HCT116 (cell line): ENCODE data around the gene SLAIN1. TPM values are rescaled to one million over a fixed set of nuclear protein-coding genes. Genes with fewer than 3 reads are reported as not detected.

ENCODE experiments used
- ATAC-seq: fragments of 200-7000 bp; cut with Tn5 transposase; 2 replicates; pipeline ENCODE4 v1.9.1; 2020; ENCODE audit warnings: mild to moderate bottlenecking, moderate library complexity
- BruUV-seq: library from RNA; stranded (reverse); fragments of 400-500 nt; replicated peaks from 2 replicates; lab custom pipeline; 2021; lab: Mats Ljungman, UMichigan
- CTCF ChIA-PET: fragments of 300-600 bp; sonication (Branson Sonifier 250); formaldehyde crosslinking; loops from one replicate; lab custom pipeline; 2021; ENCODE audit warnings: antibody characterized with exemption; lab: Charles Lee
- POLR2A ChIA-PET: fragments of 300-600, 350-600 bp; sonication (Branson Sonifier 250); formaldehyde crosslinking; loops from one replicate; lab custom pipeline; 2021; ENCODE audit warnings: antibody characterized with exemption; lab: Charles Lee
- RAD21 ChIA-PET, 2 experiments: fragments of 300-600 bp; sonication (Branson Sonifier 250); formaldehyde crosslinking; loops; one replicate each; lab custom pipeline; 2023; ENCODE audit warnings: low total read pairs in 2 of 2; ENCODE audit not compliant: uncharacterized antibody in 2 of 2, unreplicated experiment in 2 of 2, low non-redundant PET in 1 of 2; lab: Charles Lee
- DNase-seq: peaks from one replicate; pipeline ENCODE4 v3.0.0-alpha.2; 2010; ENCODE audit warnings: low read depth, low spot score
- H2AFZ ChIP-seq: fragments of 200-600 bp; shearing (Covaris generic), sonication (generic); 2 replicates; pipeline ENCODE4 v1.6.1; 2017; ENCODE audit warnings: low read depth, mixed run types, mixed read lengths, antibody characterized with exemption, low read length; ENCODE audit not compliant: poor library complexity, severe bottlenecking
- H3K27ac ChIP-seq: 2 replicates; pipeline ENCODE4 v1.5.1; 2012; ENCODE audit warnings: low read depth, low read length
- H3K27me3 ChIP-seq: fragments of 200-600 bp; sonication (generic); 2 replicates; pipeline ENCODE4 v1.6.1; 2016; ENCODE audit warnings: mixed run types, low read length, mixed read lengths; ENCODE audit not compliant: insufficient read depth
- H3K36me3 ChIP-seq, 2 experiments: fragments of 200-500 bp in 1 of 2; fragments of 200-600 bp in 1 of 2; sonication (Bioruptor generic) in 1 of 2; sonication (generic) in 1 of 2; 2 replicates each; pipeline versions ENCODE4 v1.5.1 to v1.6.1; 2014 to 2016; ENCODE audit warnings: low read length in 2 of 2, inconsistent platforms in 1 of 2, mixed read lengths in 1 of 2, mixed run types in 1 of 2; ENCODE audit not compliant: insufficient read depth in 2 of 2, control insufficient read depth in 1 of 2
- H3K4me1 ChIP-seq, 2 experiments: fragments of 200-600 bp in 1 of 2; sonication (generic) in 1 of 2; 2 replicates each; pipeline versions ENCODE4 v1.5.1 to v1.6.1; 2012 to 2017; ENCODE audit warnings: low read length in 2 of 2, inconsistent platforms in 1 of 2, mild to moderate bottlenecking in 1 of 2, mixed read lengths in 1 of 2, mixed run types in 1 of 2, moderate library complexity in 1 of 2; ENCODE audit not compliant: insufficient read depth in 2 of 2, control insufficient read depth in 1 of 2
- H3K4me2 ChIP-seq: fragments of 200-600 bp; sonication (generic); 2 replicates; pipeline ENCODE4 v1.6.1; 2017; ENCODE audit warnings: mixed run types, low read length, mixed read lengths
- H3K4me3 ChIP-seq, 2 experiments: fragments of 200-600 bp in 1 of 2; sonication (generic) in 1 of 2; replicated peaks in 1 of 2; 2 replicates each; pipeline ENCODE4 v1.5.1; 2011 to 2016; ENCODE audit warnings: low read length in 2 of 2, control low read depth in 1 of 2, low read depth in 1 of 2, mild to moderate bottlenecking in 1 of 2, mixed read lengths in 1 of 2, mixed run types in 1 of 2
- H3K79me2 ChIP-seq: fragments of 200-600 bp; sonication (generic); 2 replicates; pipeline ENCODE4 v1.6.1; 2017; ENCODE audit warnings: mild to moderate bottlenecking, mixed run types, low read length, moderate library complexity, mixed read lengths; ENCODE audit not compliant: insufficient read depth
- H3K9ac ChIP-seq: fragments of 200-600 bp; sonication (generic); 2 replicates; pipeline ENCODE4 v1.6.1; 2016; ENCODE audit warnings: low read length, mixed read lengths
- H3K9me2 ChIP-seq: fragments of 200-600 bp; sonication (generic), shearing (Covaris generic); 2 replicates; pipeline ENCODE4 v1.6.1; 2017; ENCODE audit warnings: mixed run types, mild to moderate bottlenecking, moderate library complexity; ENCODE audit not compliant: insufficient read depth
- H3K9me3 ChIP-seq, 2 experiments: fragments of 200-500 bp in 1 of 2; fragments of 200-600 bp in 1 of 2; sonication (Bioruptor generic) in 1 of 2; sonication (generic) in 1 of 2; 2 replicates each; pipeline ENCODE4 v1.6.1; 2014 to 2017; ENCODE audit warnings: low read length in 2 of 2, mixed read lengths in 2 of 2, inconsistent platforms in 1 of 2, low read depth in 1 of 2, mild to moderate bottlenecking in 1 of 2, mixed run types in 1 of 2, moderate library complexity in 1 of 2; ENCODE audit not compliant: control insufficient read depth in 1 of 2, insufficient read depth in 1 of 2
- H4K20me1 ChIP-seq: fragments of 200-600 bp; sonication (generic), shearing (Covaris generic); 2 replicates; pipeline ENCODE4 v1.6.1; 2017; ENCODE audit warnings: mixed run types, mild to moderate bottlenecking, moderate library complexity; ENCODE audit not compliant: insufficient read depth
- CEBPB ChIP-seq: IDR thresholded peaks from 2 replicates; pipeline ENCODE4 v1.6.1; 2012; ENCODE audit warnings: low read depth
- ELF1 ChIP-seq: IDR thresholded peaks from 2 replicates; pipeline ENCODE4 v1.6.1; 2012; ENCODE audit warnings: low read depth, borderline replicate concordance
- EZH2phosphoT487 ChIP-seq: fragments of 200-600 bp; IDR thresholded peaks from 2 replicates; pipeline ENCODE4 v1.6.1; 2018; ENCODE audit warnings: antibody characterized with exemption, borderline replicate concordance
- JUND ChIP-seq: IDR thresholded peaks from 2 replicates; pipeline ENCODE4 v1.6.1; 2012
- POLR2A ChIP-seq: IDR thresholded peaks from 2 replicates; pipeline ENCODE4 v1.7.0; 2011; ENCODE audit warnings: borderline replicate concordance; ENCODE audit not compliant: insufficient read depth, insufficient read length; ENCODE audit errors: extremely low read depth
- POLR2AphosphoS5 ChIP-seq: IDR thresholded peaks from 2 replicates; pipeline ENCODE4 v1.6.1; 2011; ENCODE audit warnings: mild to moderate bottlenecking, low read depth, low read length, moderate library complexity
- SIN3A ChIP-seq: IDR thresholded peaks from 2 replicates; pipeline ENCODE4 v1.6.1; 2012; ENCODE audit warnings: low read depth
- SRF ChIP-seq: IDR thresholded peaks from 2 replicates; pipeline ENCODE4 v1.6.1; 2012; ENCODE audit warnings: low read depth
- ZNF274 ChIP-seq: fragments of 200-500 bp; sonication (Bioruptor generic); IDR thresholded peaks from 2 replicates; pipeline ENCODE4 v1.6.1; 2014; ENCODE audit warnings: mild to moderate bottlenecking, low read depth, low read length, inconsistent platforms
- intact Hi-C: fragments of 100-400 bp; cut with micrococcal nuclease; formaldehyde crosslinking; loops from 2 replicates; pipeline ENCODE4 v1.10.0; 2022
- total RNA-seq: library from RNA; stranded (reverse); gene quantifications from one replicate; pipeline ENCODE4 v1.2.1, GENCODE V29; 2021; ENCODE audit not compliant: unreplicated experiment
- TF ChIP-seq, protein P1 (sequence below): IDR thresholded peaks from 2 replicates; pipeline ENCODE4 v1.6.1; 2011; ENCODE audit warnings: mild to moderate bottlenecking, low read length, moderate library complexity; ENCODE audit not compliant: insufficient replicate concordance; ENCODE audit errors: extremely low read depth

Gene SLAIN1
- total RNA-seq, 1 experiment from 2014 or later = 0.34 TPM

DNA sequence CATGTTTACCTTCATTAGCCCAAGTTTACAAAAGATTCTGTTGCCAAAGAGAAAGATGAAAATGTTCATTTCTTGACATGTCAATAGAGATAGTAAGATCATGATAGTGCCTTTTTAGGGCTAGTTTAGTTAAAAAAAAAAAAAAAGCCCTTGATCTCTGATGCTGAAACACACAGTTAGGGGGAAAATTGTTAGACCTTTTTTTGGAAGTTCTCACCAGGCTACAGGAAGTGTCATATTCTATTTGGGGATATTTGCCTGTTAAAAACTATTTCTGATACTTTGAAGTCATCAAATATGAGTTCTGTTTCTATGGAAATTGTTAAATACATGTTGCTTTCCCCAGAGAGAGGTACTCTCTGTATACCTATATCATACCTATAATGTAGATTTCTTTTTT is 21.6 kb downstream of the SLAIN1 start (continued):
- no peak for TF ChIP-seq ZNF274

DNA sequence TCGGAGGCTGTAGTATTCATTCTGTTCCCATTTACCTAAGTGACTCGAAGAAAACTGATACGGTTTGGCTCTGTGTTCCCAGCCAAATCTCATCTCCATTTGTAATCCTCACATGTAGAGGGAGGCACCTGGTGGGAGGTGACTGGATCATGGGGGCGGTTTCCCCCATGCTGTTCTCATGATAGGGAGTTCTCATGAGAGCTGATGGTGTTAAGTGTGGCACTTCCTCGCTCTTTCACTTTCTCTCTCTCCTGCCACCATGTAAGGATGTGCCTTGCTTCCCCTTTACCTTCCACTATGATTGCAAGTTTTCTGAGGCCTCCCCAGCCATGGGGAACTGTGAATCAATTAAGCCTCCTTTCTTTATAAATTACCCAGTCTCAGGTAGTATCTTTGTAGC is 23.5 kb downstream of the SLAIN1 start:
- Histone ChIP-seq H3K9me2 (no peaks in the 10 kb centered on the region), H3K4me1 (no peaks in the 10 kb centered on the region), H3K27me3 (0 out of 2 replicates have a peak, but pooled peaks cover 5% of the 10 kb centered on the region), H4K20me1 (no peaks in the 10 kb centered on the region), H3K4me3 (no peak overlapping the region), H3K9ac (no peak overlapping the region), H3K79me2 (no peaks in the 10 kb centered on the region), H3K36me3 (no peaks in the 10 kb centered on the region), H3K27ac (no peak overlapping the region), H2AFZ (no peak overlapping the region), H3K4me2 (no peak overlapping the region), H3K9me3 (no peaks in the 10 kb centered on the region)
- CTCF ChIA-PET = no interaction called here
- intact Hi-C loops = no loop called here
- BruUV-seq = no TSS peak
- RAD21 ChIA-PET = no interaction called here
- no peak for DNase-seq
- ATAC-seq = no peak
- TF ChIP-seq JUND = no peak
- TF ChIP-seq POLR2AphosphoS5 = no peak
- POLR2A ChIA-PET = no interaction called here

- no peaks in the 10 kb centered on the region for H3K9me3 ChIP-seq
- ChIA-PET CTCF (no interaction called here), RAD21 (no interaction called here), POLR2A (no interaction called here)
- intact Hi-C loops = no loop called here
- H3K4me2 ChIP-seq = no peak overlapping the region
- no peak overlapping the region for H3K4me3 ChIP-seq
- ATAC-seq = no peak
- no peaks in the 10 kb centered on the region for H3K4me1 ChIP-seq
- no peak for DNase-seq
- H3K9ac ChIP-seq = no peak overlapping the region
- no peaks in the 10 kb centered on the region for H3K36me3 ChIP-seq
- no peaks in the 10 kb centered on the region for H3K9me2 ChIP-seq
- H3K79me2 ChIP-seq = no peaks in the 10 kb centered on the region
- H3K27ac ChIP-seq = no peak overlapping the region
- TF ChIP-seq POLR2A = no peak
- no peak for TF ChIP-seq EZH2phosphoT487
- no peak for TF ChIP-seq SRF
- TF ChIP-seq ELF1 = no peak
- TF ChIP-seq CEBPB = no peak
- no peak for TF ChIP-seq JUND
- TF ChIP-seq SIN3A = no peak
- TF ChIP-seq, protein P1, sequence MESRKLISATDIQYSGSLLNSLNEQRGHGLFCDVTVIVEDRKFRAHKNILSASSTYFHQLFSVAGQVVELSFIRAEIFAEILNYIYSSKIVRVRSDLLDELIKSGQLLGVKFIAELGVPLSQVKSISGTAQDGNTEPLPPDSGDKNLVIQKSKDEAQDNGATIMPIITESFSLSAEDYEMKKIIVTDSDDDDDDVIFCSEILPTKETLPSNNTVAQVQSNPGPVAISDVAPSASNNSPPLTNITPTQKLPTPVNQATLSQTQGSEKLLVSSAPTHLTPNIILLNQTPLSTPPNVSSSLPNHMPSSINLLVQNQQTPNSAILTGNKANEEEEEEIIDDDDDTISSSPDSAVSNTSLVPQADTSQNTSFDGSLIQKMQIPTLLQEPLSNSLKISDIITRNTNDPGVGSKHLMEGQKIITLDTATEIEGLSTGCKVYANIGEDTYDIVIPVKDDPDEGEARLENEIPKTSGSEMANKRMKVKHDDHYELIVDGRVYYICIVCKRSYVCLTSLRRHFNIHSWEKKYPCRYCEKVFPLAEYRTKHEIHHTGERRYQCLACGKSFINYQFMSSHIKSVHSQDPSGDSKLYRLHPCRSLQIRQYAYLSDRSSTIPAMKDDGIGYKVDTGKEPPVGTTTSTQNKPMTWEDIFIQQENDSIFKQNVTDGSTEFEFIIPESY = no peak
- TF ChIP-seq, all 23 proteins: peak for 0
- 0 out of 2 replicates have a peak, but pooled peaks cover 5% of the 10 kb centered on the region for H3K27me3 ChIP-seq
- H4K20me1 ChIP-seq = no peaks in the 10 kb centered on the region
- BruUV-seq = no TSS peak
- no peak overlapping the region for H2AFZ ChIP-seq
Observed at GRCh38 chr13:77724092-77724491, 26.6 kb downstream of the SLAIN1 start.
